Measurements from ENCODE around the gene DNAJC17.

The DNAJC17 gene

DNA sequence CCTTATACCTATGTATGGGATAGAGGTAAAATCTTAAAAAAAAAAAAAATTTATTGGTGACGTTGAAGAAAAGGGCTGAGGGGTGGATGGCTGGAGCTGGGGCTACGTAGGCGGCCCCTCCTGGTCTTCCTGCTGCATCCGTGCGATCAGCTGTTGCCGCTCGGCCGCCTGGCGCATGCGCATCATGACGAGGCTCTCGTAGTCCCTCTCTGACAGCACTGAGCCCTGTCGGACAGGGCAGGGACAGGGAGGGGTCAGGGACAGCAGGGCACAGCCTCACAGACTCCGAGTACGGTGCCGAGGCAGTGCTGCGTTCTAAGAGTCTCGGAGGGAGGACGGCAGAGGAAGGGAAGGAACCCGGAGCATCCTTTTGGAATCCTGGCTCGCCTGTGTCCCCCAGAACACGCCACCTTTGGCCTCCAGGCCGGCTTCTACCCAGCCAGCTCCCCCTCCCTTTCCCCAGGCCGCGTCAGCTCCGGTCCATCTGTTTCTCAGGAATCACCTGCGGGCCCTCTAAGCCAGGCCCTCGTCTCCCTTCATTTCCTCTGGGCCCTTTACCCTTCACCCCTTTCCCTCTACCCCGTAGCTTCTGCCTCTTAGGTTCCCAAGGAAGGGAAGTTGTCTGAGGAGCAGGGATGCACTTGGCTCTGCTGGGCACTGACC is 39.3 kb downstream of the DNAJC17 start:
- DNase-seq (ENCODE audit: extremely low spot score): no peak
- TF ChIP-seq, protein P1, sequence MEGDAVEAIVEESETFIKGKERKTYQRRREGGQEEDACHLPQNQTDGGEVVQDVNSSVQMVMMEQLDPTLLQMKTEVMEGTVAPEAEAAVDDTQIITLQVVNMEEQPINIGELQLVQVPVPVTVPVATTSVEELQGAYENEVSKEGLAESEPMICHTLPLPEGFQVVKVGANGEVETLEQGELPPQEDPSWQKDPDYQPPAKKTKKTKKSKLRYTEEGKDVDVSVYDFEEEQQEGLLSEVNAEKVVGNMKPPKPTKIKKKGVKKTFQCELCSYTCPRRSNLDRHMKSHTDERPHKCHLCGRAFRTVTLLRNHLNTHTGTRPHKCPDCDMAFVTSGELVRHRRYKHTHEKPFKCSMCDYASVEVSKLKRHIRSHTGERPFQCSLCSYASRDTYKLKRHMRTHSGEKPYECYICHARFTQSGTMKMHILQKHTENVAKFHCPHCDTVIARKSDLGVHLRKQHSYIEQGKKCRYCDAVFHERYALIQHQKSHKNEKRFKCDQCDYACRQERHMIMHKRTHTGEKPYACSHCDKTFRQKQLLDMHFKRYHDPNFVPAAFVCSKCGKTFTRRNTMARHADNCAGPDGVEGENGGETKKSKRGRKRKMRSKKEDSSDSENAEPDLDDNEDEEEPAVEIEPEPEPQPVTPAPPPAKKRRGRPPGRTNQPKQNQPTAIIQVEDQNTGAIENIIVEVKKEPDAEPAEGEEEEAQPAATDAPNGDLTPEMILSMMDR (IDR thresholded peaks at IDR 0.05; ENCODE audit: control extremely low read depth, extremely low read depth, low read depth, missing control alignments): no peak
- POLR2A ChIA-PET: no interaction called here
- CTCF ChIA-PET: interaction anchor here (0.9 to 5.7 kb wide), 9 partner anchors 9 to 494 kb away, joined by 3 to 45 read pairs (median 3); partner anchors contain the start of gene VPS18

DNA sequence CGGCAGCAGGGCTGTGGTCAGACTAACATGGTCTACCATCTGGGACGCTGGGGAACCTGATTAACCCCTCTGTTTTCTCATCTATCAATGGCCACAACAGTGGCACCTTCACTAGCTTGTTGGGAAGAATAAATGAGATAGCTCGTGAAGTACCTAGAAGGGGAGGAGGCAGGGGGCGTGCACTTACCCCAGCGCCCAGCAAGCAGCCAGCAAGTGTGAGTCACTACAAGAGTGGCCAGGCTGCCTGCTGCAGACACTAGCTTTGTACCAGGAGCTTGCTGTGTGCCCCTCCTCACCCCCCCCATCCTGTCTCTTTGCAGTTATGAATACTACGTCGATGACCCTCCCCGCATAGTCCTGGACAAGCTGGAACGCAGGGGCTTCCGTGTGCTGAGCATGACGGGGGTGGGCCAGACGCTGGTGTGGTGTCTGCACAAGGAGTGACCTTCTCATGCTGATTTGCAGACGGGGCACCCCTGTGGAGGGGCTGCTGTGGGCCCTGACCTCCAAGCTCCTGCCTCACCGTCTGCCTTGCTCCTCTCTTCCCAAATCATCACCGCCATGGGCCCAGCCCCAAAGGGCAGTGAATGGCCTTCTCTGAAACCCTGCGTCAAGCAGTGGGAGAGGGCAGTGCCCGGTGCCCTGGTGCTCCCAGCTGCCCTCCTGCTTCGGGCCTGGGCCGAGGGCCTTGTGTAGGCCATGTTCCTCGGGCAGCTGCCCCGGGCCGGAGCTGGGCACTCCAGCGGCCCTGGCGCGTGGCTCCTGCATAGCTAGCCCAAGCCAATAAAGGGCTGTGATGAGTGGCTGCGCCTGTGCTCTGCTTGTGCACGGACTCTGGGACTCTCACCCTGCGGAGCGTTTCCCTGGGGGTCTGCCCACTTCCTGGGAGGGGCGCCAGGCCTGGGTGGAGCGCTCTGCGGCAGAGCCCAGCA is 40.1 kb downstream of the DNAJC17 start:
- no peak for DNase-seq (ENCODE audit: extremely low spot score)
- ChIA-PET CTCF (interaction anchor here (0.9 to 5.7 kb wide), 11 partner anchors 8 to 493 kb away, joined by 3 to 45 read pairs (median 3); partner anchors contain the start of gene VPS18), POLR2A (no interaction called here)
- TF ChIP-seq, protein P1 (IDR thresholded peaks at IDR 0.05; ENCODE audit: control extremely low read depth, extremely low read depth, low read depth, missing control alignments): no peak

DNA sequence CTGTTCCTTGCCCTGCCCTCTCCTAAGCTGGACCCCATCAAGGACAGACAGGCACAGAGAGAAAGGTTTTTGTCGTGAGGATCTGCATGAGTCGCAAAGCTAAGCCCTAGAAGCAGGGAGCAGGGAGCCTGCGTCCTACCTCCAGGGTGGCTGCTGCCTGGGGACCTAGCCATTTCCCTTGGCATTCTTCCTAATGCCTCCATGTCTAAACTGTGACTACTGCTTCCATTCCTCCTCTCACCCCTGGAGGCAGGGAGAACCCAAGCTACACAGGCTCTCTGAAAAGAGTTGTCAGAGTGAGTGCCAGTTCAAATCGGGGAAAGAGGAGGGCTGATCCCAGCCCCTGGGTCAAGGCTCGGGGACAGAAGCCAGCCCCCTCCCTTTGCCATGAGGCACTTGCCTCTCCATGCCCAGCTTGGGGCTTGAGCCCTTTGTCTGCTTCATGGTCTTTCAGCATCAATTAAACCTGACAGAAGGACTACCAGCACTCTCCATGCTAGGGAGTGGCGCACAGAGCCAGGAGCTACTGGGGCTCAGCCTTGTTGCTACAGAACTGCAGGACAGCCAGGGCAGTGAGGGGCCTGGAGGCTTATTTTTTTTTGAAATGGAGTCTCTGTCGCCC is 41.0 kb downstream of the DNAJC17 start:
- TF ChIP-seq, protein P1 (IDR thresholded peaks at IDR 0.05; ENCODE audit: control extremely low read depth, extremely low read depth, low read depth, missing control alignments): no peak
- ChIA-PET POLR2A (no interaction called here), CTCF (interaction anchor here (0.9 to 5.7 kb wide), 9 partner anchors 13 to 257 kb away, joined by 3 to 45 read pairs (median 4); no protein-coding TSS in a partner anchor)
- no peak for DNase-seq (ENCODE audit: extremely low spot score)

DNA sequence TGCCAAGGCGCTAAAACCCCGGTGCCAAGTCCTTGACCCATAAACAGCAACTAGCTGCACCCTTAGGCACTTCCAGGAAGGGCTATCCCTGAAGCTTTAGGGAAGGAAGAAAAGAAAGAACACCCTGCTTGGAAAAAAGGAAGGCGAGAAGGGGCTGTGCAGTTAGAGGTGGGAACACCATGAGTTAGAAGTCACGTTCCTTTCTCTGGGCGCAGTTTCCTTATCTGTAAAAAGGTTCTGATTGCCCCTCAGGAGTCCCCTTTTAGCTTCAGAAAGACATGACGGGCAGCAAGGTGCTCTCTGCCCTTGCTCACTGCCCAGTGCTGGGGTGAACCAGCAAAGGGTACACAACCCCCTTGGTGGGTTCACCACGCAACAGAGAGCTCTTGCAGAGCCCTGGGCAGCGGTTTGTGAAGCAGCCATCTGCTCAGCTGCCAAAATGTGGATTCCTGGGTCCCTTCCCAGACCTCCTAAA is 42.6 kb downstream of the DNAJC17 start:
- TF ChIP-seq, protein P1 (IDR thresholded peaks at IDR 0.05; ENCODE audit: control extremely low read depth, extremely low read depth, low read depth, missing control alignments): no peak
- ChIA-PET CTCF (interaction anchor here (1.2 to 4.2 kb wide), 9 partner anchors 18 to 138 kb away, joined by 3 to 22 read pairs (median 5); no protein-coding TSS in a partner anchor), POLR2A (interaction anchor here (0.6 kb wide), 1 partner anchor 1470 kb away, joined by 4 read pairs; no protein-coding TSS in a partner anchor)
- no peak for DNase-seq (ENCODE audit: extremely low spot score)

DNA sequence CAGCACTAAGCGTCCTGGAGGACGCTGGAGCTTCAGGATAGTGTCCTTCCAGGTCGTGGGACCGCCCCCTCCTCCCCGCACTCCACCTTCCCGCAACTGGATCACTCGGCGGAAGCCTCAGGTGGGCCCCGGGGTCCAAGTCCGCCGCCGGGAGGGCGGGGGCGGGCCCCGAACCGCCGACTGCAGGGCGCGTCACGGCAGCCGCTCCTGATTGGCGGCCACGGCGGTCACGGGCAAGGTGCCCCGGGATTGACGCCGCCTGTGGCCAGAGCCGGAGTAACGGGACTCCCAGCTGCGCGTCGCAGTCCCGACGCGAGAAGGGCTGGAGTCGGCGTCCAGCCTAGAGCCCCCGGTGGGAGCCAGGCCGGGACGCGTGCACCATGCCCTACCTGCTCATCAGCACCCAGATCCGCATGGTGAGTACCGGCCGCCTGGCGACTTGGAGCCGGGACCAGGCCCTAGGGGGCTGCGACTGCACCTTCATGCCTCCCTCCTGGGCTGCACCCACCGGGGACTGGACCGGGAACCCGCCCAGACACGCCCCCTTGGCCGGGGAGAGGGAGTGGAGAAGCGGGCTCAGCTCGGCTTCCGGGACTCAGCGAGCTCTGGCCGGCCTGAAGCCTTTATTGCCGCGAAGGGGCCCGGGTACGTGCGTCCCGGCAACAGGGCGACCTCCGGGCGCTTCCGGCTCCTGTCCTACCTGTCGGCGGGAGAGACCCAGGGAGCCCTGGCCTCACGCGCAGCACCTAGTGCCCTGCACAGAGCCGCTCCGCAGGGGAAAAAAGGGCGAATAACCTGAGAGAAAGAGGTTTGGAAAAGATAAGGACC is 43.3 kb downstream of the DNAJC17 start, which contains the start of gene GCHFR:
GCHFR (plus strand) TSS at position 268 of the 828 bp plus-strand sequence; CDS start at position 381, 113 bp downstream.
- CTCF ChIA-PET: interaction anchor here (0.9 to 4.2 kb wide), 15 partner anchors 10 to 174 kb away, joined by 3 to 22 read pairs (median 4); no protein-coding TSS in a partner anchor
- POLR2A ChIA-PET: interaction anchor here (0.6 to 1.0 kb wide), 2 partner anchors 655 to 1469 kb away, joined by 4 read pairs; partner anchors contain the start of gene BMF
- TF ChIP-seq, protein P1 (IDR thresholded peaks at IDR 0.05; ENCODE audit: control extremely low read depth, extremely low read depth, low read depth, missing control alignments): peak; percentile 37
- DNase-seq (ENCODE audit: extremely low spot score): peak; percentile 89

All from GM10248 (cell line).